Heart left ventricle (tissue), 16 donors: ENCODE results near the gene WDR11. TPM values are rescaled to one million over a fixed set of nuclear protein-coding genes. Genes with fewer than 3 reads are reported as not detected.
"Not testable (repeated sequence)": the region's sequence is repeated elsewhere in the genome, so short reads cannot be mapped to it uniquely, and the experiment has no call there.

Experiments
- ATAC-seq, 4 donors: fragments of 200-7000 bp; cut with Tn5 transposase; one replicate each; pipeline ENCODE4 v1.9.1; 2020 to 2022; ENCODE audit warnings: moderate library complexity in 4 of 4, mild to moderate bottlenecking in 3 of 4, moderate number of reproducible peaks in 1 of 4
- DNase-seq, 5 donors: peaks; one replicate each; pipeline ENCODE4 v3.0.0-alpha.2; 2020
- H3K27ac ChIP-seq, 12 donors: fragments of 200-600 bp; sonication (generic) in 4 of 12; one replicate each; pipeline versions ENCODE4 v1.5.0 to v1.8.0; 2016 to 2022; ENCODE audit warnings: mild to moderate bottlenecking in 2 of 12
- H3K27me3 ChIP-seq, 9 donors: fragments of 200-600 bp; sonication (generic) in 2 of 9; one replicate each; pipeline versions ENCODE4 v1.5.1 to v1.8.0; 2016 to 2022; ENCODE audit warnings: mild to moderate bottlenecking in 3 of 9
- H3K36me3 ChIP-seq, 9 donors: fragments of 200-600 bp; sonication (generic) in 2 of 9; one replicate each; pipeline versions ENCODE4 v1.5.0 to v1.8.0; 2018 to 2022; ENCODE audit warnings: mild to moderate bottlenecking in 2 of 9
- H3K4me1 ChIP-seq, 12 donors: fragments of 200-600 bp; sonication (generic) in 4 of 12; one replicate each; pipeline versions ENCODE4 v1.5.0 to v1.8.0; 2016 to 2022; ENCODE audit warnings: mild to moderate bottlenecking in 3 of 12
- H3K4me3 ChIP-seq, 12 donors: fragments of 200-600 bp; sonication (generic) in 4 of 12; one replicate each; pipeline versions ENCODE4 v1.5.0 to v1.8.0; 2017 to 2022; ENCODE audit warnings: mild to moderate bottlenecking in 9 of 12, moderate library complexity in 4 of 12
- H3K9me3 ChIP-seq, 12 donors: fragments of 200-600 bp; sonication (generic) in 4 of 12; one replicate each; pipeline versions ENCODE4 v1.5.0 to v1.8.0; 2016 to 2022; ENCODE audit warnings: mild to moderate bottlenecking in 1 of 12
- POLR2A ChIP-seq, 2 donors: fragments of 450-650 bp; IDR thresholded peaks; one replicate each; pipeline ENCODE4 v1.6.1; 2017; ENCODE audit warnings: antibody characterized with exemption in 2 of 2, mild to moderate bottlenecking in 2 of 2, moderate library complexity in 2 of 2
- WGBS, 4 donors: extraction: QIAGEN DNeasy Blood & Tissue Kit in 2 of 4; methylation state at CpG; one replicate each; pipeline versions ENCODE4 v1.1.5 to v1.1.7; 2013 to 2018; 5-methylcytosine and 5-hydroxymethylcytosine counted together
- intact Hi-C, 10 donors: fragments of 100-400 bp; cut with DNase I; formaldehyde crosslinking; loops; one replicate each; pipeline versions ENCODE4 v1.11.1 to v1.14.2; 2022
- polyA plus RNA-seq, 2 donors: library from polyadenylated mRNA; stranded (reverse); fragments of 200-250 nt; gene quantifications; one replicate each; pipeline ENCODE4 v1.2.3, GENCODE V29; 2013
- total RNA-seq, 9 donors: library from RNA; depleted of rRNA in 2 of 9; stranded (reverse); fragments of >200 nt in 2 of 9; fragmentation: NEBNext Ultra II Directional in 3 of 9; extraction: Animal tissue kit (Norgen Biotek cat#: 25700) in 3 of 9; gene quantifications; one replicate each; pipeline versions ENCODE4 v1.1.0 to v1.2.4, GENCODE V29; 2016 to 2023
- TF ChIP-seq, protein P1 (sequence below), 12 donors: fragments of 200-600 bp; sonication (generic) in 4 of 12; IDR thresholded peaks; one replicate each; pipeline versions ENCODE4 v1.5.0 to v1.8.0; 2018 to 2022; ENCODE audit warnings: antibody characterized with exemption in 12 of 12, mild to moderate bottlenecking in 5 of 12
- donor health status: ischemic (EF 13 %, LVEDD 7.1; RV severe dilation, severe dysfunction).
- donor health status: healthy with polysubstance abuse.
- donor health status: DM: no; HTN: yes; CAD: no.
- donor health status: DM: no; HTN: no; CAD: no.
- donor health status: ischemic (EF 25% LVEDD 6.9; RV normal size, moderate dysfunction).
- donor health status: ischemic (EF 25% LVEDD 5.7; RV mildly dilated, moderate dysfunction).
- donor health status: healthy.
- donor health status: DM: yes; HTN: yes; CAD: no.
- donor health status: ischemic (EF 35%, LVEDD 5.7; RV mildly dilated, moderate dysfunction).
- donor health status: nonischemic (EF 11% LVEDD 7.7; RV severe dilation, severe dysfunction).
- donor health status: DM: yes; HTN: yes; CAD: no.
- donor health status: PGD.
- donor health status: ischemic (EF 29% LVEDD 5.4; RV normal size, mild dysfunction).
- donor health status: nonischemic (EF 23%, LVEDD 6.1; RV moderate dilation, normal function).

The WDR11 gene
- total and polyA plus RNA-seq, 11 donors, result 7.8 to 32.9 (median 12.5) TPM

DNA sequence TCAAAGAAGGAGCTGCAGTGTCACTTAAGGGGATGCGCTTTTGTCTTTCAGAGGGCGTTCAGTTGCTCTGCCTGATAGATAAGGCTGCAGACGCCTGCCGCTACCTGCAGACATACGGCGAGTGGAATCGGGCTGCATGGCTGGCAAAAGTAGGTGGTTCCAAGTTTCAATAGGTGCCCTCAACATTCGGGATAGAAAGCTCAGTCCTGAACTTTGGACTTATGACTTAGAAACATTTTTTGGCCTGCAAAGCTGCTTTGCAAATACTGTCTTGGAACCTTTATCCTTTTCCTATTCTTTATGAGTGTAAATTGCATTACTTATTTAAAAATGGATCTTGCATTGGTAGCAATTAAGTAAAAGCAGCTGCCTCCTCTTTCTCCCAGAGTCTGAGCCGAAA lies 54.1 kb downstream of the WDR11 start:
- Histone ChIP-seq H3K4me1 (no peaks in the 10 kb centered on the region), H3K36me3 (peaks cover 8 to 100% (median 97%) of the 10 kb centered on the region in 9 donors), H3K9me3 (peaks cover 0 to 8% (median 0%) of the 10 kb centered on the region in 12 donors), H3K4me3 (no peak overlapping the region), H3K27ac (no peak overlapping the region), H3K27me3 (no peaks in the 10 kb centered on the region)
- 86 to 93% (median 89%) methylated on average over 9 of the region's 9 CpGs for WGBS, 4 donors
- DNase-seq (no peak), ATAC-seq (no peak)
- no peak for TF ChIP-seq POLR2A (IDR thresholded peaks at IDR 0.05)
- TF ChIP-seq, protein P1, sequence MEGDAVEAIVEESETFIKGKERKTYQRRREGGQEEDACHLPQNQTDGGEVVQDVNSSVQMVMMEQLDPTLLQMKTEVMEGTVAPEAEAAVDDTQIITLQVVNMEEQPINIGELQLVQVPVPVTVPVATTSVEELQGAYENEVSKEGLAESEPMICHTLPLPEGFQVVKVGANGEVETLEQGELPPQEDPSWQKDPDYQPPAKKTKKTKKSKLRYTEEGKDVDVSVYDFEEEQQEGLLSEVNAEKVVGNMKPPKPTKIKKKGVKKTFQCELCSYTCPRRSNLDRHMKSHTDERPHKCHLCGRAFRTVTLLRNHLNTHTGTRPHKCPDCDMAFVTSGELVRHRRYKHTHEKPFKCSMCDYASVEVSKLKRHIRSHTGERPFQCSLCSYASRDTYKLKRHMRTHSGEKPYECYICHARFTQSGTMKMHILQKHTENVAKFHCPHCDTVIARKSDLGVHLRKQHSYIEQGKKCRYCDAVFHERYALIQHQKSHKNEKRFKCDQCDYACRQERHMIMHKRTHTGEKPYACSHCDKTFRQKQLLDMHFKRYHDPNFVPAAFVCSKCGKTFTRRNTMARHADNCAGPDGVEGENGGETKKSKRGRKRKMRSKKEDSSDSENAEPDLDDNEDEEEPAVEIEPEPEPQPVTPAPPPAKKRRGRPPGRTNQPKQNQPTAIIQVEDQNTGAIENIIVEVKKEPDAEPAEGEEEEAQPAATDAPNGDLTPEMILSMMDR (IDR thresholded peaks at IDR 0.05), result no peak
- intact Hi-C loops, result no loop called here

DNA sequence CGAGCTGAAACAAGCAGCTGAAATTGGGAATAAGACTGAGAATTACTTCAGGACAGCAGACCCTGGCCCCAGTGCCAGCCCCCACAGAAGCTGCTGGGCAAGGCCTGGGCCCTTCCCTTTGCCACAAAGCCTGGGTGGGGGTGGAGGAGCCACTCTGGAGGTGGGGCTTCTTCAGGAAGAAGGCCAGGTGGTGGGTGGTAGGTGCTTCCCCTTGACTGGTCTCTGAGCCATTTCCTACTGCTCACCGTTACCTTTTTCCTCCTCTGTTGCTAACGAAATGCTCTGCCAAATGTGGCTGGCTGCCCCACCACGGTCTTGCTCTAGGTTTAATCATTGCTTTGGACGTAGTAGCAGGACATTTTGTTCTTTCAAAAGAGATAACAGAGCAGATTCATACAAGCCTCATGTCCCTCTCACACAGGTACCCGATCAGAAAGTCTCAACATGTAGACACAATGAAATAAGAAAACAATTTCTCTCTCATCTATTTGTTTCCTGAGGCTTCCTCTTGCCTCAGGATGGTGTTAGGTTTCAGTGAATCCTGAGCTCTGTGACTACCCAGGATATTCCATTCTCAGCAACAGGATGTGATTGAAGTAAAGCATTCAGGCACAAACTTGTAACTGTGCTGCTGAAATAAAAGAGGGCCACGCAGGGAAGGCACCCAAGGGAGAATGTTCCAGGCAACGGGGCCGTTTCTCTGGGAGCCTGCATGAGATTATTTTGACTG lies 66.5 kb downstream of the WDR11 start:
- Histone ChIP-seq H3K4me3 (no peak overlapping the region), H3K27me3 (no peaks in the 10 kb centered on the region), H3K9me3 (peaks cover 0 to 21% (median 0%) of the 10 kb centered on the region in 12 donors), H3K4me1 (no peaks in the 10 kb centered on the region), H3K27ac (no peak overlapping the region), H3K36me3 (no peaks in the 10 kb centered on the region)
- no peak for TF ChIP-seq POLR2A (IDR thresholded peaks at IDR 0.05)
- TF ChIP-seq, protein P1 (IDR thresholded peaks at IDR 0.05), result no peak
- DNase-seq, result no peak
- 48 to 77% (median 64%) methylated on average over 9 of the region's 9 CpGs for WGBS, 4 donors
- intact Hi-C loops, result no loop called here
- peak in 1 of 4 donors; percentile 36 for ATAC-seq

DNA sequence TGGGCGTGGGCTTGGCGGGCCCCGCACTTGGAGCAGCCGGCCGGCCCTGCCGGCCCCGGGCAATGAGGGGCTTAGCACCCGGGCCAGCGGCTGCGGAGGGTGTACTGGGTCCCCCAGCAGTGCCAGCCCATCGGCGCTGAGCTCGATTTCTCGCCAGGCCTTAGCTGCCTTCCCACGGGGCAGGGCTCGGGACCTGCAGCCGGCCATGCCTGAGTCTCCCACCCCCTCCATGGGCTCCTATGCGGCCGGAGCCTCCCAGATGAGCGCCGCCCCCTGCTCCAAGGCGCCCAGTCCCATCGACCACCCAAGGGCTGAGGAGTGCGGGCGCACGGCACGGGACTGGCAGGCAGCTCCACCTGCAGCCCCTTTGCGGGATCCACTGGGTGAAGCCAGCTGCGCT lies 72.7 kb downstream of the WDR11 start:
- H3K9me3 ChIP-seq, H3K4me1 ChIP-seq, H3K4me3 ChIP-seq, H3K27me3 ChIP-seq, H3K36me3 ChIP-seq, intact Hi-C loops, DNase-seq, ATAC-seq, H3K27ac ChIP-seq: not testable (repeated sequence)
- WGBS, 4 donors, result 87 to 91% (median 90%) methylated on average over 19 to 28 of the region's 29 CpGs

DNA sequence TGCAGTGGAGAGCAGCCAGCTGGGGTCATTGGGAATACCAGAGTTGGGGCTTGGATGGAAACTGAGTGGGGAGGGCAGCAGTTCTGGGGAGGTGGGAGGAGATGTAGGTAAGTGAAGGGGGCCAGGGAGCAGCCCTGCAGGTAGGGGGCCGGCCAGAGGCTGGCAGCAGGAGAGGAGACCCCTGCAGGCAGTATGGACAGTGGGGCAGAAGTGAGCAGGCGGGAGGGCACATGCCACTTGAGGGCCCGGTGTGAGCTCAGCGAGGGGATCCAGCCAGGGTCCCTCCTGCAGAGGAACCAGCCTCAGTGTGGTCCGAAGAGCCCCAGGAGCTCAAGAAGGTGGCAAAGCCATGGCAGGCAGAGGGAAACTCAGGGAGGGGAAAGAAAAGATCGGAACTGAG lies 75.4 kb downstream of the WDR11 start:
- 66 to 81% (median 71%) methylated on average over 6 of the region's 6 CpGs for WGBS, 4 donors
- Histone ChIP-seq H3K36me3 (no peaks in the 10 kb centered on the region), H3K9me3 (no peaks in the 10 kb centered on the region), H3K27me3 (peaks cover 0 to 6% (median 0%) of the 10 kb centered on the region in 9 donors), H3K4me1 (no peaks in the 10 kb centered on the region), H3K4me3 (no peak overlapping the region), H3K27ac (no peak overlapping the region)
- no peak for DNase-seq
- peak in 1 of 4 donors; percentile 27 for ATAC-seq
- intact Hi-C loops, result loop anchor here in 1 of 10 donors (2.0 kb wide), 1 partner anchor 24 kb away; no protein-coding TSS in a partner anchor
- no peak for TF ChIP-seq POLR2A (IDR thresholded peaks at IDR 0.05)
- TF ChIP-seq, protein P1 (IDR thresholded peaks at IDR 0.05), result no peak
